NCI-H1048 (cell line): ENCODE measurements around the gene AOC2.
"Not testable (repeated sequence)": the region's sequence is repeated elsewhere in the genome, so short reads cannot be mapped to it uniquely, and the experiment has no call there.

ENCODE experiments used
- DNase-seq: peaks from one replicate; lab custom pipeline; 2025; lab: John Stamatoyannopoulos, UW

Gene AOC2

GRCh38 chr17:42853968-42854790, 9.8 kb downstream of the AOC2 start:
- no peak for DNase-seq

GRCh38 chr17:42855048-42855596, 10.7 kb downstream of the AOC2 start:
- DNase-seq, result no peak

GRCh38 chr17:42856093-42856492, 11.7 kb downstream of the AOC2 start:
- DNase-seq, result not testable (repeated sequence)

GRCh38 chr17:42856516-42856915, 12.1 kb downstream of the AOC2 start:
- DNase-seq, result not testable (repeated sequence)

GRCh38 chr17:42857389-42857788, 13.0 kb downstream of the AOC2 start:
- DNase-seq, result no peak

- DNase-seq, result no peak
These were observed 21.3 kb downstream of the AOC2 start for GRCh38 chr17:42865638-42866094.

GRCh38 chr17:42866216-42866615, 21.8 kb downstream of the AOC2 start:
- DNase-seq, result no peak

GRCh38 chr17:42866631-42867575, 22.5 kb downstream of the AOC2 start:
- DNase-seq, result no peak

GRCh38 chr17:42867694-42868261, 23.4 kb downstream of the AOC2 start:
- not testable (repeated sequence) for DNase-seq

GRCh38 chr17:42868338-42868737, 24.0 kb downstream of the AOC2 start:
- DNase-seq, result no peak

- DNase-seq, result no peak
These were observed 27.3 kb downstream of the AOC2 start for GRCh38 chr17:42871647-42872046.

GRCh38 chr17:42872251-42872965, 28.0 kb downstream of the AOC2 start:
- no peak for DNase-seq

GRCh38 chr17:42873315-42873714, 28.9 kb downstream of the AOC2 start:
- no peak for DNase-seq

- DNase-seq, result not testable (repeated sequence)
These were observed 29.7 kb downstream of the AOC2 start for GRCh38 chr17:42873932-42874695.

- DNase-seq, result no peak
These were observed 32.7 kb downstream of the AOC2 start for GRCh38 chr17:42877037-42877436.

GRCh38 chr17:42878123-42878880, 33.9 kb downstream of the AOC2 start:
- DNase-seq, result no peak

- no peak for DNase-seq
These were observed 34.7 kb downstream of the AOC2 start for GRCh38 chr17:42878924-42879595.

GRCh38 chr17:42879596-42879985, 35.2 kb downstream of the AOC2 start:
- no peak for DNase-seq

GRCh38 chr17:42880776-42881310, 36.5 kb downstream of the AOC2 start:
- DNase-seq, result no peak
